RWPE2 (cell line): ENCODE results near the gene ST8SIA2.

Source experiments
- ATAC-seq: fragments of 200-7000 bp; cut with Tn5 transposase; 3 replicates; pipeline ENCODE4 v1.9.1; 2021; ENCODE audit warnings: low read depth
- DNase-seq: peaks from one replicate; pipeline ENCODE4 v3.0.0-alpha.2; 2020; ENCODE audit warnings: low spot score
- H3K27ac ChIP-seq: fragments of 450-650 bp; 2 replicates; pipeline ENCODE4 v1.5.1; 2017; ENCODE audit warnings: mild to moderate bottlenecking; ENCODE audit not compliant: poor library complexity, severe bottlenecking
- H3K27me3 ChIP-seq: fragments of 250-450 bp; sonication (Bioruptor Pico); 2 replicates; pipeline ENCODE4 v1.5.1; 2021; ENCODE audit warnings: mild to moderate bottlenecking, moderate library complexity; ENCODE audit not compliant: insufficient read depth, poor library complexity, severe bottlenecking
- H3K36me3 ChIP-seq: fragments of 250-450 bp; sonication (Bioruptor Pico); 2 replicates; pipeline ENCODE4 v1.5.1; 2020; ENCODE audit warnings: low read depth, mild to moderate bottlenecking, moderate library complexity
- H3K4me1 ChIP-seq: fragments of 250-450 bp; sonication (Bioruptor Pico); 2 replicates; pipeline ENCODE4 v1.5.1; 2021; ENCODE audit warnings: mild to moderate bottlenecking, moderate library complexity; ENCODE audit not compliant: insufficient read depth, poor library complexity, severe bottlenecking
- H3K4me3 ChIP-seq: fragments of 250-450 bp; sonication (Bioruptor Pico); 2 replicates; pipeline ENCODE4 v1.5.1; 2021; ENCODE audit warnings: mild to moderate bottlenecking, moderate library complexity; ENCODE audit not compliant: severe bottlenecking
- H3K9me3 ChIP-seq: fragments of 250-450 bp; sonication (Bioruptor Pico); 2 replicates; pipeline ENCODE4 v1.5.1; 2021; ENCODE audit warnings: mild to moderate bottlenecking, moderate library complexity; ENCODE audit not compliant: severe bottlenecking
- CTCF ChIP-seq: fragments of 450-650 bp; IDR thresholded peaks from one replicate; pipeline ENCODE4 v1.5.1; 2017; ENCODE audit warnings: mild to moderate bottlenecking, moderate library complexity; ENCODE audit not compliant: poor library complexity, severe bottlenecking

The ST8SIA2 gene

GRCh38 chr15:92384381-92384780 lies 9.3 kb upstream of the ST8SIA2 start:
- no peak for TF ChIP-seq CTCF
- no peaks in the 10 kb centered on the region for H3K9me3 ChIP-seq
- ATAC-seq (no peak), DNase-seq (no peak)
- no peak overlapping the region for H3K4me3 ChIP-seq
- H3K4me1 ChIP-seq, result no peaks in the 10 kb centered on the region
- H3K36me3 ChIP-seq, result no peaks in the 10 kb centered on the region
- H3K27ac ChIP-seq, result no peak overlapping the region
- peaks cover 53% of the 10 kb centered on the region for H3K27me3 ChIP-seq

GRCh38 chr15:92385096-92385495 lies 8.6 kb upstream of the ST8SIA2 start:
- Histone ChIP-seq H3K4me3 (no peak overlapping the region), H3K4me1 (no peaks in the 10 kb centered on the region), H3K36me3 (no peaks in the 10 kb centered on the region), H3K9me3 (no peaks in the 10 kb centered on the region), H3K27ac (no peak overlapping the region), H3K27me3 (peaks cover 60% of the 10 kb centered on the region)
- no peak for TF ChIP-seq CTCF
- ATAC-seq (peak; percentile 84), DNase-seq (no peak)

- H3K27ac ChIP-seq, result no peak overlapping the region
- no peak for DNase-seq
- no peaks in the 10 kb centered on the region for H3K4me1 ChIP-seq
- peaks cover 97% of the 10 kb centered on the region for H3K27me3 ChIP-seq
- H3K4me3 ChIP-seq, result no peak overlapping the region
- peak; percentile 46 for TF ChIP-seq CTCF
- no peaks in the 10 kb centered on the region for H3K36me3 ChIP-seq
- H3K9me3 ChIP-seq, result no peaks in the 10 kb centered on the region
- ATAC-seq, result peak; percentile 56
These were observed 2.0 kb upstream of the ST8SIA2 start for GRCh38 chr15:92391640-92392039.

- H3K27ac ChIP-seq, result no peak overlapping the region
- no peaks in the 10 kb centered on the region for H3K4me1 ChIP-seq
- no peaks in the 10 kb centered on the region for H3K9me3 ChIP-seq
- DNase-seq, result no peak
- no peaks in the 10 kb centered on the region for H3K36me3 ChIP-seq
- peaks cover 97% of the 10 kb centered on the region for H3K27me3 ChIP-seq
- no peak for TF ChIP-seq CTCF
- no peak overlapping the region for H3K4me3 ChIP-seq
- ATAC-seq, result no peak
These were observed 1.2 kb upstream of the ST8SIA2 start for GRCh38 chr15:92392462-92392861.

- no peak for DNase-seq
- Histone ChIP-seq H3K27ac (no peak overlapping the region), H3K4me3 (no peak overlapping the region), H3K9me3 (no peaks in the 10 kb centered on the region), H3K27me3 (peaks cover 87% of the 10 kb centered on the region), H3K4me1 (no peaks in the 10 kb centered on the region), H3K36me3 (no peaks in the 10 kb centered on the region)
- no peak for TF ChIP-seq CTCF
- no peak for ATAC-seq
These were observed 263 bp downstream of the ST8SIA2 start for GRCh38 chr15:92393980-92394308.
